Keratinocyte (primary cell): ENCODE measurements around the gene CISD2.
"Not testable (repeated sequence)": the region's sequence is repeated elsewhere in the genome, so short reads cannot be mapped to it uniquely, and the experiment has no call there.

ENCODE experiments used
- EZH2 ChIP-seq: IDR thresholded peaks from one replicate; pipeline ENCODE4 v1.6.1; 2012; ENCODE audit warnings: inconsistent platforms, mild to moderate bottlenecking, low read length, moderate library complexity
- TF ChIP-seq, protein P1 (sequence below), 3 experiments: IDR thresholded peaks in 1 of 3; conservative IDR thresholded peaks in 1 of 3; optimal IDR thresholded peaks in 1 of 3; 2 replicates in 2 of 3; 3 replicates in 1 of 3; pipeline versions ENCODE3 to v1.5.1; 2011; ENCODE audit warnings: low read length in 3 of 3, mild to moderate bottlenecking in 3 of 3, moderate library complexity in 2 of 3, control low read depth in 1 of 3, inconsistent platforms in 1 of 3; ENCODE audit not compliant: insufficient read depth in 2 of 3; ENCODE audit errors: extremely low read depth in 1 of 3

DNA sequence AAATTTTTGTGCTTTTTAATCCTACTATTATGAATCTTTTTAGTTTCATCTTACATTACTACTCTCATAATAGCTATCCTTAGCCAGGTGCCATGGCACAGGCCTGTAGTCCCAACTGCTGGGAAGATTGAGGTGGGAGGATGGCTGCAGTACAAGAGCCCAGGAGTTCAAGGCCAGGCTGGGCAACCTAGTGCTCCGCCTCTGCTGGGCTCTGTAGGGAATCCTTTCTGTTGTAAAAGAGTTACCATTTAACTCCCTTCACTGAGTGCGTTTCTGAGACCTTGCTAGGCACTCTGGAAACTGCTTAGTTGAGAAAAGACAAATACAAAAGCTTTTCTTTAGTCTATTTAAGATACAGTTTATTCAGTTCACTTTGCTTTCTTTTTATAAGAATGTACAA lies 19.8 kb downstream of the CISD2 start:
- TF ChIP-seq, protein P1, sequence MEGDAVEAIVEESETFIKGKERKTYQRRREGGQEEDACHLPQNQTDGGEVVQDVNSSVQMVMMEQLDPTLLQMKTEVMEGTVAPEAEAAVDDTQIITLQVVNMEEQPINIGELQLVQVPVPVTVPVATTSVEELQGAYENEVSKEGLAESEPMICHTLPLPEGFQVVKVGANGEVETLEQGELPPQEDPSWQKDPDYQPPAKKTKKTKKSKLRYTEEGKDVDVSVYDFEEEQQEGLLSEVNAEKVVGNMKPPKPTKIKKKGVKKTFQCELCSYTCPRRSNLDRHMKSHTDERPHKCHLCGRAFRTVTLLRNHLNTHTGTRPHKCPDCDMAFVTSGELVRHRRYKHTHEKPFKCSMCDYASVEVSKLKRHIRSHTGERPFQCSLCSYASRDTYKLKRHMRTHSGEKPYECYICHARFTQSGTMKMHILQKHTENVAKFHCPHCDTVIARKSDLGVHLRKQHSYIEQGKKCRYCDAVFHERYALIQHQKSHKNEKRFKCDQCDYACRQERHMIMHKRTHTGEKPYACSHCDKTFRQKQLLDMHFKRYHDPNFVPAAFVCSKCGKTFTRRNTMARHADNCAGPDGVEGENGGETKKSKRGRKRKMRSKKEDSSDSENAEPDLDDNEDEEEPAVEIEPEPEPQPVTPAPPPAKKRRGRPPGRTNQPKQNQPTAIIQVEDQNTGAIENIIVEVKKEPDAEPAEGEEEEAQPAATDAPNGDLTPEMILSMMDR (optimal IDR thresholded peaks at IDR 0.05 in 1 of 3, IDR thresholded peaks at IDR 0.05 in 1 of 3, conservative IDR thresholded peaks at IDR 0.05 in 1 of 3; ENCODE audit: extremely low read depth in 1 of 3, insufficient read depth in 2 of 3, low read length in 3 of 3) = not testable (repeated sequence)
- TF ChIP-seq EZH2 = not testable (repeated sequence)
